ENCODE results near the gene UQCC2.

- TF ChIP-seq ARNTL (CRISPR knock-in tag; IDR thresholded peaks at IDR 0.05; ENCODE audit: borderline replicate concordance, low read depth) (no peak), ZNF70 (CRISPR knock-in tag; IDR thresholded peaks at IDR 0.05) (no peak), GLIS3 (CRISPR knock-in tag; IDR thresholded peaks at IDR 0.05) (no peak), PATZ1 (CRISPR knock-in tag; IDR thresholded peaks at IDR 0.05; ENCODE audit: borderline replicate concordance) (no peak), TOX (CRISPR knock-in tag; IDR thresholded peaks at IDR 0.05; ENCODE audit: borderline replicate concordance) (no peak)
Measured at GRCh38 chr6:33716890-33717632, 5.6 kb upstream of the UQCC2 start.
